Dermis microvascular lymphatic vessel endothelial cell (primary cell): ENCODE results near the gene WDR1. TPM values are rescaled to one million over a fixed set of nuclear protein-coding genes. Genes with fewer than 3 reads are reported as not detected.

ENCODE experiments used
- DNase-seq, 2 donors: peaks; one replicate each; pipeline versions ENCODE4 v3.0.0 to v3.0.0-alpha.2; 2010; ENCODE audit warnings: low read depth in 2 of 2
- total RNA-seq: library from RNA; depleted of rRNA; stranded (reverse); fragments of >200 nt; gene quantifications from 2 replicates; pipeline ENCODE4 v1.2.1, GENCODE V29; 2014

The WDR1 gene
- total RNA-seq = 333 and 375 TPM in 2 replicates

GRCh38 chr4:10116569-10117358 is at the start of gene WDR1:
Gene WDR1, minus strand, starts transcription at chr4:10116799. Its CDS starts 133 bp downstream, at chr4:10116666.
- peak; percentile 86 to 97 for DNase-seq

- peak in 1 of 2 donors; percentile 61 for DNase-seq
Measured at GRCh38 chr4:10164877-10165283, 48.3 kb upstream of the WDR1 start.

GRCh38 chr4:10163296-10163695 is 46.7 kb upstream of the WDR1 start:
- DNase-seq = no peak

GRCh38 chr4:10162341-10163000 is 45.9 kb upstream of the WDR1 start:
- no peak for DNase-seq

GRCh38 chr4:10161840-10162239 is 45.2 kb upstream of the WDR1 start:
- DNase-seq = no peak

GRCh38 chr4:10161146-10161545 is 44.5 kb upstream of the WDR1 start:
- DNase-seq = no peak

- DNase-seq = peak; percentile 31 to 65
Measured at GRCh38 chr4:10160281-10160856, 43.8 kb upstream of the WDR1 start.

- DNase-seq = no peak
Measured at GRCh38 chr4:10159671-10160070, 43.1 kb upstream of the WDR1 start.

GRCh38 chr4:10158333-10158942 is 41.8 kb upstream of the WDR1 start:
- peak in 1 of 2 donors; percentile 26 for DNase-seq

- peak; percentile 37 to 77 for DNase-seq
Measured at GRCh38 chr4:10157478-10158332, 41.1 kb upstream of the WDR1 start.

GRCh38 chr4:10154241-10154640 is 37.6 kb upstream of the WDR1 start:
- no peak for DNase-seq

- no peak for DNase-seq
Measured at GRCh38 chr4:10153161-10153560, 36.6 kb upstream of the WDR1 start.

GRCh38 chr4:10151182-10151581 is 34.6 kb upstream of the WDR1 start:
- no peak for DNase-seq

GRCh38 chr4:10144966-10145365 is 28.4 kb upstream of the WDR1 start:
- no peak for DNase-seq

- DNase-seq = no peak
Measured at GRCh38 chr4:10144479-10144878, 27.9 kb upstream of the WDR1 start.

- DNase-seq = no peak
Measured at GRCh38 chr4:10143171-10143570, 26.6 kb upstream of the WDR1 start.

- no peak for DNase-seq
Measured at GRCh38 chr4:10140866-10141759, 24.5 kb upstream of the WDR1 start.

GRCh38 chr4:10139518-10139917 is 22.9 kb upstream of the WDR1 start:
- DNase-seq = no peak

GRCh38 chr4:10135260-10135659 is 18.7 kb upstream of the WDR1 start:
- DNase-seq = no peak

- DNase-seq = no peak
Measured at GRCh38 chr4:10134141-10134540, 17.5 kb upstream of the WDR1 start.
